Neuronal stem cell (in vitro differentiated cells): ENCODE data around the gene MED8.

Experiments
- DNase-seq: peaks from one replicate; pipeline ENCODE4 v3.0.0-alpha.2; 2013; ENCODE audit warnings: low spot score
- H2AFZ ChIP-seq: one replicate; pipeline ENCODE4 v1.6.1; 2013; ENCODE audit warnings: mild to moderate bottlenecking, low read length, inconsistent platforms
- H2AK5ac ChIP-seq: 2 replicates; pipeline ENCODE4 v1.6.1; 2013; ENCODE audit warnings: low read depth, mild to moderate bottlenecking, inconsistent platforms, low read length, moderate library complexity, mixed read lengths
- H2BK120ac ChIP-seq: 2 replicates; pipeline ENCODE4 v1.6.1; 2013; ENCODE audit warnings: low read depth, mild to moderate bottlenecking, inconsistent platforms, low read length, moderate library complexity, mixed read lengths
- H2BK12ac ChIP-seq: one replicate; pipeline ENCODE4 v1.6.1; 2013; ENCODE audit warnings: low read length, inconsistent platforms
- H2BK15ac ChIP-seq: 2 replicates; pipeline ENCODE4 v1.6.1; 2013; ENCODE audit warnings: mild to moderate bottlenecking, low read length, inconsistent platforms, mixed read lengths
- H2BK5ac ChIP-seq: one replicate; pipeline ENCODE4 v1.6.1; 2013; ENCODE audit warnings: inconsistent platforms, mild to moderate bottlenecking, low read length, moderate library complexity
- H3K14ac ChIP-seq: one replicate; pipeline ENCODE4 v1.6.1; 2013; ENCODE audit warnings: low read length, inconsistent platforms
- H3K18ac ChIP-seq: 2 replicates; pipeline ENCODE4 v1.6.1; 2013; ENCODE audit warnings: low read length, inconsistent platforms
- H3K23ac ChIP-seq: 2 replicates; pipeline ENCODE4 v1.6.1; 2013; ENCODE audit warnings: low read depth, mild to moderate bottlenecking, mixed read lengths, low read length, inconsistent platforms; ENCODE audit not compliant: poor library complexity
- H3K27ac ChIP-seq: replicated peaks from 3 replicates; pipeline ENCODE4 v1.5.1; 2013; ENCODE audit warnings: low read length, inconsistent platforms
- H3K27me3 ChIP-seq, 3 experiments: 2 replicates each; pipeline ENCODE4 v1.6.1; 2013; ENCODE audit warnings: low read length in 3 of 3, mild to moderate bottlenecking in 2 of 3, inconsistent platforms in 1 of 3, low read depth in 1 of 3, mixed read lengths in 1 of 3, moderate library complexity in 1 of 3; ENCODE audit not compliant: control insufficient read depth in 3 of 3, insufficient read depth in 3 of 3
- H3K36me3 ChIP-seq, 2 donors: replicated peaks in 1 of 2; 2 replicates each; pipeline ENCODE4 v1.6.1; 2013; ENCODE audit warnings: low read length in 2 of 2; ENCODE audit not compliant: control insufficient read depth in 2 of 2, insufficient read depth in 2 of 2
- H3K4ac ChIP-seq: 2 replicates; pipeline ENCODE4 v1.6.1; 2013; ENCODE audit warnings: inconsistent platforms, mild to moderate bottlenecking, low read length, moderate library complexity
- H3K4me1 ChIP-seq, 2 donors: 1 replicate in 1 of 2; 2 replicates in 1 of 2; pipeline ENCODE4 v1.6.1; 2013; ENCODE audit warnings: low read length in 2 of 2, low read depth in 1 of 2; ENCODE audit not compliant: control insufficient read depth in 2 of 2, insufficient read depth in 1 of 2
- H3K4me2 ChIP-seq: one replicate; pipeline ENCODE4 v1.6.1; 2013; ENCODE audit warnings: mild to moderate bottlenecking, low read length, inconsistent platforms; ENCODE audit not compliant: insufficient read depth, poor library complexity, severe bottlenecking
- H3K4me3 ChIP-seq, 2 donors: 2 replicates each; pipeline ENCODE4 v1.5.1; 2013; ENCODE audit warnings: low read length in 2 of 2, mild to moderate bottlenecking in 2 of 2, inconsistent platforms in 1 of 2, moderate library complexity in 1 of 2
- H3K79me1 ChIP-seq: one replicate; pipeline ENCODE4 v1.6.1; 2013; ENCODE audit warnings: low read depth, mild to moderate bottlenecking, inconsistent platforms, low read length, moderate library complexity
- H3K9ac ChIP-seq: one replicate; pipeline ENCODE4 v1.6.1; 2013; ENCODE audit warnings: mild to moderate bottlenecking, low read depth, low read length, inconsistent platforms; ENCODE audit not compliant: poor library complexity
- H3K9me3 ChIP-seq, 2 donors: replicated peaks in 1 of 2; 2 replicates each; pipeline versions ENCODE3 to v1.6.1; 2013; ENCODE audit warnings: low read length in 2 of 2, mild to moderate bottlenecking in 2 of 2, inconsistent platforms in 1 of 2, low read depth in 1 of 2, mixed read lengths in 1 of 2, moderate library complexity in 1 of 2; ENCODE audit not compliant: control insufficient read depth in 2 of 2, insufficient read depth in 1 of 2
- H4K8ac ChIP-seq: one replicate; pipeline ENCODE4 v1.6.1; 2013; ENCODE audit warnings: low read depth, mild to moderate bottlenecking, inconsistent platforms, low read length, moderate library complexity
- H4K91ac ChIP-seq: one replicate; pipeline ENCODE4 v1.6.1; 2013; ENCODE audit warnings: low read length, low read depth, mild to moderate bottlenecking, inconsistent platforms; ENCODE audit not compliant: poor library complexity
- WGBS, 2 donors: extraction: QIAGEN DNeasy Blood & Tissue Kit; methylation state at CpG; one replicate each; pipeline ENCODE4 v1.1.7; 2013; ENCODE audit warnings: missing lambda C conversion rate in 2 of 2, mixed read lengths in 1 of 2; ENCODE audit not compliant: insufficient read length in 2 of 2, insufficient replicate concordance in 1 of 2; ENCODE audit errors: extremely low coverage in 2 of 2; 5-methylcytosine and 5-hydroxymethylcytosine counted together

Gene MED8

GRCh38 chr1:43425045-43425444 is 35.4 kb upstream of the MED8 start:
- H3K27ac ChIP-seq = no peak overlapping the region
- H3K4ac ChIP-seq = no peak overlapping the region
- H3K79me1 ChIP-seq = no peaks in the 10 kb centered on the region
- no peak overlapping the region for H3K4me2 ChIP-seq
- H3K9ac ChIP-seq = no peak overlapping the region
- H2BK5ac ChIP-seq = no peak overlapping the region
- H3K4me1 ChIP-seq = no peaks in the 10 kb centered on the region
- H2BK12ac ChIP-seq = no peak overlapping the region
- no peak overlapping the region for H4K8ac ChIP-seq
- no peak overlapping the region for H3K14ac ChIP-seq
- H3K36me3 ChIP-seq = peaks cover 68 to 95% of the 10 kb centered on the region in 2 donors
- H4K91ac ChIP-seq = no peak overlapping the region
- no peak overlapping the region for H3K18ac ChIP-seq
- no peak overlapping the region for H3K4me3 ChIP-seq
- H3K9me3 ChIP-seq = no peaks in the 10 kb centered on the region
- no CpG with 5 or more reads among the region's 4 CpGs for WGBS, 2 donors
- no peaks in the 10 kb centered on the region for H3K27me3 ChIP-seq
- no peak overlapping the region for H3K23ac ChIP-seq
- H2AFZ ChIP-seq = no peak overlapping the region
- no peak overlapping the region for H2BK15ac ChIP-seq
- no peak for DNase-seq
- no peak overlapping the region for H2AK5ac ChIP-seq
- no peak overlapping the region for H2BK120ac ChIP-seq

- Histone ChIP-seq H3K14ac (no peak overlapping the region), H2BK15ac (no peak overlapping the region), H3K27ac (no peak overlapping the region), H3K9ac (no peak overlapping the region), H4K91ac (no peak overlapping the region), H3K23ac (no peak overlapping the region), H3K18ac (no peak overlapping the region), H3K4ac (no peak overlapping the region), H2BK12ac (no peak overlapping the region), H2BK5ac (no peak overlapping the region), H2AK5ac (no peak overlapping the region), H2AFZ (no peak overlapping the region), H3K27me3 (no peaks in the 10 kb centered on the region), H3K4me2 (no peak overlapping the region), H4K8ac (no peak overlapping the region), H3K4me3 (no peak overlapping the region), H3K36me3 (peaks cover 70 to 95% of the 10 kb centered on the region in 2 donors), H3K79me1 (no peaks in the 10 kb centered on the region), H2BK120ac (no peak overlapping the region), H3K4me1 (no peaks in the 10 kb centered on the region), H3K9me3 (no peaks in the 10 kb centered on the region)
- 100% methylated on average over 2 of the region's 23 CpGs; no CpG with 5 or more reads in 1 of the 2 donors for WGBS, 2 donors
- DNase-seq = no peak
These were observed 34.3 kb upstream of the MED8 start for GRCh38 chr1:43423672-43424550.

- Histone ChIP-seq H3K27ac (no peak overlapping the region), H2BK15ac (no peak overlapping the region), H2BK120ac (no peak overlapping the region), H3K27me3 (no peaks in the 10 kb centered on the region), H4K8ac (no peak overlapping the region), H3K4me2 (no peak overlapping the region), H3K14ac (no peak overlapping the region), H3K23ac (no peak overlapping the region), H3K4ac (no peak overlapping the region), H3K79me1 (no peaks in the 10 kb centered on the region), H3K4me1 (no peaks in the 10 kb centered on the region), H3K4me3 (peak overlapping the region in 1 of 2 donors; percentile 4), H3K9ac (no peak overlapping the region), H3K9me3 (no peaks in the 10 kb centered on the region), H4K91ac (no peak overlapping the region), H2BK12ac (no peak overlapping the region), H3K36me3 (peaks cover 69 to 95% of the 10 kb centered on the region in 2 donors), H2BK5ac (no peak overlapping the region), H2AK5ac (no peak overlapping the region), H2AFZ (no peak overlapping the region), H3K18ac (no peak overlapping the region)
- no peak for DNase-seq
- 100% methylated on average over 2 of the region's 16 CpGs; no CpG with 5 or more reads in 1 of the 2 donors for WGBS, 2 donors
These were observed 33.5 kb upstream of the MED8 start for GRCh38 chr1:43422995-43423671.
